Astrocyte of the spinal cord (primary cell): ENCODE data around the gene CAPN13.

Experiments used
- DNase-seq: peaks from one replicate; pipeline ENCODE4 v3.0.0; 2011; ENCODE audit warnings: low read depth, low spot score
- H3K4me3 ChIP-seq: 2 replicates; pipeline ENCODE4 v1.5.1; 2011; ENCODE audit warnings: low read depth, mild to moderate bottlenecking, low read length, moderate library complexity
- in situ Hi-C: cut with HindIII; loops from 2 replicates; pipeline ENCODE4 v1.10.0; 2017; ENCODE audit warnings: low sequenced_read_pairs
- TF ChIP-seq, protein P1 (sequence below): IDR thresholded peaks from 2 replicates; pipeline ENCODE4 v1.5.1; 2012; ENCODE audit warnings: low read depth, mild to moderate bottlenecking, low read length, inconsistent platforms

The CAPN13 gene

GRCh38 chr2:30680121-30680520 is 127.1 kb downstream of the CAPN13 start:
- in situ Hi-C loops: no loop called here
- no peak for DNase-seq
- H3K4me3 ChIP-seq: no peak overlapping the region
- TF ChIP-seq, protein P1, sequence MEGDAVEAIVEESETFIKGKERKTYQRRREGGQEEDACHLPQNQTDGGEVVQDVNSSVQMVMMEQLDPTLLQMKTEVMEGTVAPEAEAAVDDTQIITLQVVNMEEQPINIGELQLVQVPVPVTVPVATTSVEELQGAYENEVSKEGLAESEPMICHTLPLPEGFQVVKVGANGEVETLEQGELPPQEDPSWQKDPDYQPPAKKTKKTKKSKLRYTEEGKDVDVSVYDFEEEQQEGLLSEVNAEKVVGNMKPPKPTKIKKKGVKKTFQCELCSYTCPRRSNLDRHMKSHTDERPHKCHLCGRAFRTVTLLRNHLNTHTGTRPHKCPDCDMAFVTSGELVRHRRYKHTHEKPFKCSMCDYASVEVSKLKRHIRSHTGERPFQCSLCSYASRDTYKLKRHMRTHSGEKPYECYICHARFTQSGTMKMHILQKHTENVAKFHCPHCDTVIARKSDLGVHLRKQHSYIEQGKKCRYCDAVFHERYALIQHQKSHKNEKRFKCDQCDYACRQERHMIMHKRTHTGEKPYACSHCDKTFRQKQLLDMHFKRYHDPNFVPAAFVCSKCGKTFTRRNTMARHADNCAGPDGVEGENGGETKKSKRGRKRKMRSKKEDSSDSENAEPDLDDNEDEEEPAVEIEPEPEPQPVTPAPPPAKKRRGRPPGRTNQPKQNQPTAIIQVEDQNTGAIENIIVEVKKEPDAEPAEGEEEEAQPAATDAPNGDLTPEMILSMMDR: no peak

DNA sequence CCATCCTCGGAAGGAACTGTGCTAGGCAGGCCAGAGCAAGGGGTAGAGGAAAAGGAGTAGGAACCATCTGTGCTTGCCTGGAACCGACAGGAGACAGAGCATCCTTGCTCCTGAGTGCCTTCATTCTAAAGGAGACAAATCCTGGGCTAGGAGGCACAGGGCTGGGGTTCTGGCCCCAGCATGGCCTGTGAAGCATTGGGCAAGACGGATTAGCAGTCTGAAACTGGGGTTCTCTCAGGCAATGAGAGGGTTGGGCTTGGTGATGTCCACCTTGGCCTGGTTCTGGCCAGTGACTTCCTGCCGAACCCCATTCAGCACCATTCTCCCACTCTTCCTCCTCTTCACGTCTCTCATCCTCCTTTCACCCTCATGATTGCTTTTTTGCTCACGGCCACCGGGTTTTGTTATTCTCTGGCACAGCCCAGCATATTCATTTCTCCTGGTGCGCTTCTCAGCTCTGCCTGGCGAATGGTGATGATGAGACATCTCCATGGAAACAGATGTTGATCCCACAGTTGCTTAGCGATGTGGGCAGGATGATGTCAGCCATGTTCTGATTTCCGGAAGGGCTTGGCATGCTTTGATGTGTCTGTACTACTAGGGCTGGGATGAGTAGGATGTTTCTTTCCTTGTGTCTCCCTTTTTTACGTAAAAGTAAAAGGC is 127.7 kb downstream of the CAPN13 start:
- peak; percentile 57 for DNase-seq
- TF ChIP-seq, protein P1: no peak
- no peak overlapping the region for H3K4me3 ChIP-seq
- in situ Hi-C loops: no loop called here

DNA sequence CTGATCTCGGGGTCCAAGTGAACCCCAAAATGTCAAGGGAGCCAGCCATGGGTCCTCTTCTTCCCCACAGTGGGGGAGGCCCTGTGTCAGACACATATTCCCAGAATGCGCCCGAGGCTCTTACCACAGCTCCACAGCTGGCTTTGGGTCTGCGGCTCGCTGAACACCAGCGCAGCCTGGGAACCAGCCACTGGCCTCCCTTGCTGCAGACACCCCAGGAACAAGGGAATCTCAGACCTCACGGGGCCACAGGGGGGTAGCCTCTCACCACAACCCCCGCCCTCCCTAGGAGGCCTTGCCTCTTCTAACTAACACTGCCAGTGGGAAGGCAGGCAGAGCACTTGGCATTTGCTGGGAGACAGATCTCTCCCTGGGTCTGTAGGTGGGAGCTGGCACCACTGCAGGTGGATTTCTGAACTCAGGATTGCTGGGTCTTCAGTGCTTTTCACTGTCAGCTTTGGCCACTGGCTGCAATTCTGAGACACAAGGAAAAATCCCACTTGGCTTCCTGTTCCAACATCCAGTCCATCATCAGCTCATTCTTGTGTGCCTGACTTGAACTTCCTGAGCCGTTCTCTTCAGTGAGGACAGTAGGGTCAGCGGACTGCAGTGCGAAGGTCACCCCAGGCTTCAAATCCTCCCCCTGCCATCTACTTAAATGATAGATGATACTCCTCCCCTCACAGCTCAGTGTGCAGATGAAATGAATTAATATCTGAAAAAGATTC is 128.7 kb downstream of the CAPN13 start:
- in situ Hi-C loops: no loop called here
- TF ChIP-seq, protein P1: no peak
- H3K4me3 ChIP-seq: no peak overlapping the region
- no peak for DNase-seq

GRCh38 chr2:30677861-30678385 is 129.3 kb downstream of the CAPN13 start:
- TF ChIP-seq, protein P1: no peak
- in situ Hi-C loops: no loop called here
- no peak overlapping the region for H3K4me3 ChIP-seq
- DNase-seq: no peak

- TF ChIP-seq, protein P1: no peak
Measured at GRCh38 chr2:30677231-30677630, 130.0 kb downstream of the CAPN13 start.

DNA sequence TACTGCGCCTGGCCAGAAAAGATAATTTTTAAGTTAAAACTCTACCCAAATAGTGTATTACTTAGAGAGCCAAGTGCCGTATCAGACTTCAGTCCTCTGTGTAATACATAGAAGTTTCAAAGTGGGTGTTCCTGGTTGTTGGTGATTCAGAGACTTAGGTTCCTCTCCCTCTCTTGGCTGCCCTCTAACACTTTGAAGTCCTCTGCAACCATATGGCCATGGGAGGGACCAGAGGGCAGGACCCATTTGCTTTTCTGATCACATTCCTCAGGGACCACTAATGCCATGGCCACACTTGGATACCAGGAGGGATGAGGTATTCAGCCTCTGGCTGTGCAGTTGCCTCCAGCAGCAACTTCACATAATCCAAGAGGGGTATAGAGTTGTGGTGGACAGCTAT is 131.5 kb downstream of the CAPN13 start:
- TF ChIP-seq, protein P1: no peak

More at GRCh38 chr2:30677231-30677630, 130.0 kb downstream of the CAPN13 start:
- in situ Hi-C loops: no loop called here
- no peak overlapping the region for H3K4me3 ChIP-seq
- no peak for DNase-seq

More for the DNA sequence above, 131.5 kb downstream of the CAPN13 start:
- DNase-seq: no peak
- in situ Hi-C loops: no loop called here
- no peak overlapping the region for H3K4me3 ChIP-seq
